Body of pancreas (tissue), 4 donors: ENCODE measurements around the gene AIP.

Source experiments
- POLR2A ChIP-seq, 3 donors: fragments of 450-650 bp; IDR thresholded peaks; one replicate each; pipeline ENCODE4 v1.6.1; 2016; ENCODE audit warnings: antibody characterized with exemption in 3 of 3, mild to moderate bottlenecking in 2 of 3
- TF ChIP-seq, protein P1 (sequence below), 7 experiments: fragments of 450-650 bp in 4 of 7; fragments of 200-600 bp in 3 of 7; sonication (generic) in 3 of 7; IDR thresholded peaks; one replicate each; pipeline ENCODE4 v1.5.1; 2016 to 2019; ENCODE audit warnings: antibody characterized with exemption in 7 of 7

DNA sequence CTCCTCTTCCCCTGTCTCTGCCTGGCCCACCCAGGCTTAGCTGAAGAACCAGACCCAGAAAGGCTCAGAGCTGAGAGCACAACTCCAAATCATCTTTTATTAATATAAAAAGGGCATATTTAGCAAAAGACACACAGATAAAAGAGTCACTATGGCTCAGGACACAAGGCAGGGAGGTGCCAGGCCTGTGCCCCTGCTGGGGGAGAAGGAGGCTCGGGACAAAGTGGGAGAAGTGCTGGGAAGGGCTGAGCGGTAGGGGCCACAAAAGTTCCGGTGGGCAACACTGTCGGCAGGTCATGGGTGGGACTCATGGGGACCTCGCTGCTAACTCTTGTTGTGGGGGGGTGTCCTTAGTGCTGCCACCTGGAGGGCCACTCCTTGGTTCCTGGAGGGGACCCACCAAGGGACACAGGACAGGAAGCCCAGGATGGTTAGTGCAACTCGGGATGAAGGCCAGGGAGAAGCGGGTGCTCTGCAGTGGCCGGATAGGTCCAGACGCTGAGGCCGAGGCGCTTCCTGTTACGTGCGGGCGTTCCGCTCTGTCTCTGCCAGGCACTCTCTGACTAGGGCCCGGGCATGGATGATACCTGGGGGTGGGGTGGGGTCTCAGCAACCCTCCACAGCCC, 23.7 kb downstream of the AIP start:
- TF ChIP-seq, protein P1, sequence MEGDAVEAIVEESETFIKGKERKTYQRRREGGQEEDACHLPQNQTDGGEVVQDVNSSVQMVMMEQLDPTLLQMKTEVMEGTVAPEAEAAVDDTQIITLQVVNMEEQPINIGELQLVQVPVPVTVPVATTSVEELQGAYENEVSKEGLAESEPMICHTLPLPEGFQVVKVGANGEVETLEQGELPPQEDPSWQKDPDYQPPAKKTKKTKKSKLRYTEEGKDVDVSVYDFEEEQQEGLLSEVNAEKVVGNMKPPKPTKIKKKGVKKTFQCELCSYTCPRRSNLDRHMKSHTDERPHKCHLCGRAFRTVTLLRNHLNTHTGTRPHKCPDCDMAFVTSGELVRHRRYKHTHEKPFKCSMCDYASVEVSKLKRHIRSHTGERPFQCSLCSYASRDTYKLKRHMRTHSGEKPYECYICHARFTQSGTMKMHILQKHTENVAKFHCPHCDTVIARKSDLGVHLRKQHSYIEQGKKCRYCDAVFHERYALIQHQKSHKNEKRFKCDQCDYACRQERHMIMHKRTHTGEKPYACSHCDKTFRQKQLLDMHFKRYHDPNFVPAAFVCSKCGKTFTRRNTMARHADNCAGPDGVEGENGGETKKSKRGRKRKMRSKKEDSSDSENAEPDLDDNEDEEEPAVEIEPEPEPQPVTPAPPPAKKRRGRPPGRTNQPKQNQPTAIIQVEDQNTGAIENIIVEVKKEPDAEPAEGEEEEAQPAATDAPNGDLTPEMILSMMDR (IDR thresholded peaks at IDR 0.05): peak in 1 of 7 experiments; percentile 14
- TF ChIP-seq POLR2A (IDR thresholded peaks at IDR 0.05): no peak
